Activated CD4-positive, alpha-beta T cell treated with anti-CD3 and anti-CD28 coated beads for 4 hours (primary cell): ENCODE results near the gene NPR1.
A peak's percentile ranks its signal among the peaks of the same experiment; 100 is the strongest.
"Not testable (repeated sequence)": the region's sequence is repeated elsewhere in the genome, so short reads cannot be mapped to it uniquely, and the experiment has no call there.

ENCODE experiments used
- DNase-seq, 2 donors: peaks; one replicate each; pipeline ENCODE4 v3.0.0-alpha.2; 2020

Gene NPR1

DNA sequence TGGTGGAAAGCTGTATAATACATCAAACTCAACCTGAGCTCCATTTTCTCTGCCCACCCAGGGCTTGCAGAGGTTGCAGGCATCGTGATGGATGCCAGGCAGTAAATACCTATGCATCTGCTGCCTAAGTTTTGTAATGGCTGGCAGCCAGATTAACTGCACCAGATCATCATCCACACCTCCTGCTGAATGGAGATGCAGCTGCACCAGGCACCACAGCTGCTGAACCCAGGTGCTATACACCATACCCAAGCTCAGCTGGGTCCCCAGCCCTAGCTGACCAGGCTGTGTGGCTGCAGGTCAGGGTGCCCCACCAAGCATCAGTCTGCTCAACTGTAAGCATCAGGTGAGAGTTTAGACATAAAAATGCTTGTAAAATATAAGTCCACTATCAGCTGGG is 26.7 kb upstream of the NPR1 start:
- no peak for DNase-seq

DNA sequence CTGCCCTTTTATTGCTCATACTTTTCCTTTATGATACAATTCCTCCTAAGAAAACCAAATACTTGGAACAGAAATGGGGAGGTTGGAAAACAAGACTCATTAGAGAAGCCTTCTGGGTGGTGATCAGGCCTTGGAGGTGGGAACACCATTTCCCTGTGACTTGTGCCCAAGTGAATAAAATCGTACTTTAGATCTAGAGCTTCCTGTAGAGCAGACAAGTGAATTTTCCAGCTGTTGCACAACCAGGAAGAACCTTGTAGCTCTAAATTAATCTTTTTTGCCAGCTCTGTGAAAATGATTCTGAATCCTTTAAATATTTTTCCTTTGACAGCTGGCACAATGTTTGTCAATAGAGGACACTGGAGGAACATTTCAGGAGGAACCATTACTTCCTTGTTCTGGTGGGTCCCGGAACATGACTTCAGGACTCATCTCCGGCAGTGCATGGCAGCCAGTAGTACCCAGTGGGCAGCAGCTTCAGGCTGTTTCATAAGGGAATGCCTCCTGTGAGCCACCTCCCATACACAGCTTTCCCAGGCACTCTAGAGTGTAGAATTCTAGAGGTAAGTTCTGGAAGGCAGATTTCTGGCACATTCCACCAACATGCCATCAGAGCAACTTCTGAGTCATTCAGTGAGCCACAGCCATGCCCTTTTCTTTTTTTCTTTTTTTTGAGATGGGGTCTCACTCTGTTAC is 25.5 kb upstream of the NPR1 start:
- no peak for DNase-seq

DNA sequence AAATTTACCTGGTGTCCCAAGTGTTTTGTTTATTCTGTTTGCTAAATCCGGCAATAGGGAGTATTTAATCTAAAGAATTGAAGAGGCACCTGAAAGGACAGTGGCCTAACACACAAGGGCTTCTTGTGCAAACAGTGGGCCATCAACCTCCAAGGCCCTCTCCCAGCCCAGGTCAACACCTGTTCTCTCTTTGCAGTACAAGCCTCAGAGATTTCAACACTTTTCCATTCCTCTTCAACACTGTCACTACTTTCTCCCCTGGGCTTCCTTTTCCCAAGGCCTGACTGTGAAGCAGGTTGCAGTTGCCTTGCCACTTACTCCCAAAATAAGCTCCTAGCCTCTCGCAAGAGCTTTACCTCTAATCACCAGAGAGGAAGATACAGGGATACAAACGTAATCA is 23.2 kb upstream of the NPR1 start:
- DNase-seq: no peak

DNA sequence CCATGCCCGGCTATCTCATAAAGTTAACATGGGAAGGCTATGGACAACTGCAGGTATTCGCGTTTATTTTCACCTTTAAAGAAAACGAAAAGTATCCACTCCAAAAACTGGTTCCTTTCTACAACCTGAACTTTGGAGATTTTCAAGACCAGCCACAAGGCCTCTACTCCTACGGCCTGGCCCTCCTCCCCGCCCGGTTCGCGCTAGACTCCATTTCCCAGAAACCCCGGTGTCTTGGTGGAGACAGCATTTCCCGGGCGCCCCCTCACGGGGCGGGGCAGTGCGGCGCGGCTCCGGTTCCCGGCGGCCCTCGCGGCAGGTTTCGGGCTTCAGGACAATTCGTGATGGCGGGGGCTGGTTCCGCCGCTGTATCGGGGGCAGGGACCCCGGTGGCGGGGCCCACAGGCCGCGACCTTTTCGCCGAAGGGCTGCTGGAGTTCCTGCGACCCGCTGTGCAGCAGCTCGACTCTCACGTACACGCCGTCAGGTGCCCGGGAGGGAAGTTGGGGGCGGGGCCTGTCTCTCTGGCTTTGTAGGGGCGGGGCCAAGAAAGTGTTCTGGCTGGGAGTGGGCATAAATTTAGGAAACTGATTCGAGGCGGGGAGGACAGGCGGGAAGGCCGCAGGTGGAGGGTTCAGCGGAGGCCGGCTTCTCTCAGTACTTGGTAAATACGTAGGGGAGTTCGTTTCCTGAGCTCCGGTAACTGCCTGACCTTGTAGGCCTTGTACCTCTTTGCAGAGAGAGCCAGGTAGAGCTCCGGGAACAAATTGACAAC is 19.9 kb upstream of the NPR1 start, which contains the start of gene SNAPIN:
TSS of gene SNAPIN (plus strand) at position 304 of the 775 bp plus-strand sequence. CDS start at position 345, 41 bp downstream.
- DNase-seq: peak; percentile 86 to 89

DNA sequence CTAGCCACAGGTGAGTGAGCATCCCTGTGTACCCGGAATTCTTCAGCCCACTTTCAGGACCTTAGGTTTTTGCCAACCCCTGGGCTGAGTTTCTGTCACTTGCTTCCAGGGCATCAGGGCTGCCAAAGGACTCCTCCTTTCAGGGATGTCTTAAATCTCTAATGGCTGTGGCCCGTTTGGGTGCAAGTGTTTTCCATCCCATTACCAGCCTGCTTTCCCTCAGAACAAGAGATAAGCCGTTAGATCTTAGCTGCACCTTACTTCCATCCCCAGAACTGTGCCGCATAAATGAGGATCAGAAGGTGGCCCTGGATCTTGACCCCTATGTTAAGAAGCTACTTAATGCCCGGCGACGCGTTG is 19.3 kb upstream of the NPR1 start:
- DNase-seq: no peak

DNA sequence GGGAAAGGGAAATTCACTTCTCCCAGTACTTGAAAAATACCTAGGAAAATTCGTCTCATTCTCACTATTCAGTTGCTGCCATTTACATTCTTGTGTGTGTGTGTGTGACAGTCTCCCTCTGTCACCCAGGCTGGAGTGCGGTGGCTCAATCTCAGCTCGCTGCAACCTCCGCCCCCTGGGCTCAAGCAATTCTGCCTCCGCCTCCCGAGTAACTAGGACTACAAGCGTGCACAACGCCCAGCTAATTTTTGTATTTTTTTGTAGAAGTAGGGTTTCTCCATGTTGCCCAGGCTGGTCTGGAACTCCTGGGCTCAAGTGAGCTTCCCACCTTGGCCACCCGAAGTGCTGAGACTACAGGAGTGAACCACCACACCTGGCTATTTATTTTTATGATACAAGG is 18.8 kb upstream of the NPR1 start:
- DNase-seq: no peak

DNA sequence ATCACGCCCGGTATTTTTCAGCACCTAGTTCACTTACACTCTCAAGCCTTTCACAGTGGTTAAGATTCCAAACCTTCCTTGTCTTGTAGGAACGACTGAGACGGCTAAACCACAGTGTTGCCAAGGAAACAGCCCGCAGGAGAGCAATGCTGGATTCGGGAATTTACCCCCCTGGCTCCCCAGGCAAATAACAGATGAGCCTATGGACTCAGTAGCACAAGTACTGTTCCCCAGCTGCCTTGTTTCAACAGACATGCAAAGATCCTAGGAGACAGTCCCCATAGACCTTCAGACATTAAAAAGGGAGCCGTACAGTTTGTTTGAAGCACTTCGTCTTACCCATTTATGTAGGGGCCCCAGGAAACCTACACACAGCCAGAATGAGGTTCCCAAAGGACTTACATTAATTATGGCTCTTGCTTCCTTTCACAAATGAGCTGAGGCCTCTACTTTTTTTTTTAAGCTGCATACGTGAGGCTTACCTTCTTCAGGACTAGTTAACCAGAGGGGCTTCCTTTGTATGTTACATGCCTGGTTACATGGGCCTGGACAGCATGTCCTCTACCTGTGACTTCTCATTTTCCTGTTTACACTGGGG is 17.3 kb upstream of the NPR1 start:
- no peak for DNase-seq

DNA sequence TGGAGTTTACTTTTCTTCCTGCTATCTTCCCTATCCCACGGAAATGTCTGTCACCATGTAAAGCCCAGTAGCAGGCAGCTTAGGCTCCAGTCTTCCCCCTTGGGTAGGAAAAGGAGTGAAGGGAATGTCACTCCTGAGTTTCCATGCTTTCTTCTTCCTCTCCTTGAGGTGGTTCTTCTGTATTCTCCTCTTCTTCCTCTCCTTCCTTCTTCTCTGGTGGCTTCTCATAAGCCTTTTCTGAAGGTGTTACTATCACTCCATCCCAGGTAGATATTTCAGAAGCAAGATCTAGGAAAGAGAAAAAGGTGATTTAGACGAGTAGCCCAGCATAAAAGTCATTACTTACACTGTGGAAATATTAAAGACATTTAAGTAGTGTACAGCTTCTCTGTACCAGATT is 16.2 kb upstream of the NPR1 start:
- no peak for DNase-seq

DNA sequence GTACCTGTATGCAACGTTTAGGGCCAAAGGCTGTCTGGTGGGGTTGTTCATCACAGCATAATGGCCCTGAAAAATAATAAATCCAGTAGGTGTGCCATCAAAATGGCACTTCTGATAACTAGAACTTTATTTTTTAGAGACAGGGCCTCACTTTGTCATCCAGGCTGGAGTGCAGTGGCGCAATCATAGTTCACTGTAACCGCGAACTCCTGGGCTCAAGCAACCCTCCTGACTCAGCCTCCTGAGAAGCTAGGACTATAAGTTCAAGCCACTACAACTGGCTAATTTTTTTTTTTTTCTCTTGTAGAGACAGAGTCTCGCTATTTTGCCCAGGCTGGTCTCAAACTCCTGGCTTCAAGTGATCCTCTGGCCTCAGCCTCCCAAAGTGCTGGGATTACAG is 15.3 kb upstream of the NPR1 start:
- no peak for DNase-seq

DNA sequence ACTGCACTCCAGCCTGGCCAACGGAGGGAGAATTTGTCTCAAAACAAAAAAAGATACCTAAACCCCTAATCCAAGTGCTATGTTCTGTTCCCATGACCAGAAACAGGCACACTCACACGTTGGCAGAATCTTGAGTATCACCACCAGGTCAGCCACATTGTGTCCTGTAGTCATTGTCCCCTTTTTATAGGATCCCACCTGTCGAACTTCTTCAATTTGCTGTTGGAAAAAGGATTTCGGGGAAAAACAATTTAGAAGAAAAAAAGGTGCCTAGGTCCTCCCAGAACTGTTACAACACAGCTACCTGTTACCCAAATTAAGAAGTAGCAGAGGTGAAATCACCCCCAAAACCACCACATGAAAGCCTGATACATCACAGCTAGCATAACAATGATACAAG is 11.0 kb upstream of the NPR1 start:
- DNase-seq: no peak

DNA sequence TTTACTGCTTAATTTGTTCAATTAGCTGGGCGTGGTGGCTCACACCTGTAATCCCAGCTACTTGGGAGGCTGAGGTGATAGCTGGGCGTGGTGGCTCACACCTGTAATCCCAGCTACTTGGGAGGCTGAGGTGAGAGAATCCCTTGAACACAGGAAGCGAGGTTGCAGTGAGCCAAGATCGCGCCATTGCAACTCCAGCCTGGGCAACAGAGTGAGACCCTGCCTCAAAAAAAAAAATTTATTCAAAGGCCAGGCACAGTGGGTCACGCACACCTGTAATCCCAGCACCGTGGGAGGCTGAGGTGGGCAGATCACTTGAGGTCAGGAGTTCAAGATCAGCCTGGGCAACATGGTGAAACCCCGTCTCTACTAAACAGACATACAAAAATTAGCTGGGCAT is 9.8 kb upstream of the NPR1 start:
- DNase-seq: not testable (repeated sequence)

DNA sequence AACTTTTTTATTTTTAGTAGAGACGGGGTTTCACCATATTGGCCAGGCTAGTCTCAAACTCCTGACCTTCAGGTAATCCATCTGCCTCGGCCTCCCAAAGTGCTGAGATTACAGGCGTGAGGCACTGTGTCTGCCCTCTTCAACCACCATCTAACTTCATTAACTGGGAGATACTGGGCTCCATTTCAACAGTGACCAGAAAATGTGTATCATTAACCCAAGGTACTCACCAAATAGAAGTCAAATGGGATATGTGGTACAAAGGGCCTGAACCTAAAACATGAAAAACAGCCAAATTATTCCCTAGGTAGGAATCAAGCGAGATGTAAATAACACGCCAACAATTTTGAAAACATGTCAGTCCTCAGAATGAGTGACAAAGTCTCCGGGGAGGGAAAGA is 8.9 kb upstream of the NPR1 start:
- DNase-seq: no peak

DNA sequence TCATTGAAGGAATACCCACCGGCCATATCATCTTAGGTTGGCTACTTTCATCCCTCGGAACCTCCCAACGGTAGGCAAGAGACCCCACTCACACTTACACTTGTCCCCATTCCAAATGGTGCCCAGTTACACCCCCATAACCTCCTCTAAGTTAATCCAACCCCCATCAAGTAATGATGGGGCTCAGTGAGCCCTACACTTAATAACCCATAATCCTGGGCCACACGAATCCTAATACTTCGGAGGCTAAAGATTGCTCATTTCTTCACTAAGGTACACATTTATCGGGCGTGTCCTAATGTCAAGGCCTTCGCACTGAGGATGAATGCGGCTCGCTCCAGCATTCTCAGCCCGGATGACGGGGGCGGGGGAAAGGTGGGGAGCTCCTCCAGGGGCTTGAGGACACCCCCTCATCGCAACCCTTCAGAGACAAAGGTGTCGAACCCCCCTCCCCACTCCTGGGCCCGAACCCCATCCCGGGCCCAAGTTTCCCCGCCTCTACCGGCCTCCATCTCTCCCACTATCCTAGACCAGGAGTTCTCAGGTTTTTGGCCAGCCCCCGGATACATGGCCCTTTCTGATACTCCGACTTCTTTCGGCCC is 8.1 kb upstream of the NPR1 start:
- peak; percentile 35 to 42 for DNase-seq

DNA sequence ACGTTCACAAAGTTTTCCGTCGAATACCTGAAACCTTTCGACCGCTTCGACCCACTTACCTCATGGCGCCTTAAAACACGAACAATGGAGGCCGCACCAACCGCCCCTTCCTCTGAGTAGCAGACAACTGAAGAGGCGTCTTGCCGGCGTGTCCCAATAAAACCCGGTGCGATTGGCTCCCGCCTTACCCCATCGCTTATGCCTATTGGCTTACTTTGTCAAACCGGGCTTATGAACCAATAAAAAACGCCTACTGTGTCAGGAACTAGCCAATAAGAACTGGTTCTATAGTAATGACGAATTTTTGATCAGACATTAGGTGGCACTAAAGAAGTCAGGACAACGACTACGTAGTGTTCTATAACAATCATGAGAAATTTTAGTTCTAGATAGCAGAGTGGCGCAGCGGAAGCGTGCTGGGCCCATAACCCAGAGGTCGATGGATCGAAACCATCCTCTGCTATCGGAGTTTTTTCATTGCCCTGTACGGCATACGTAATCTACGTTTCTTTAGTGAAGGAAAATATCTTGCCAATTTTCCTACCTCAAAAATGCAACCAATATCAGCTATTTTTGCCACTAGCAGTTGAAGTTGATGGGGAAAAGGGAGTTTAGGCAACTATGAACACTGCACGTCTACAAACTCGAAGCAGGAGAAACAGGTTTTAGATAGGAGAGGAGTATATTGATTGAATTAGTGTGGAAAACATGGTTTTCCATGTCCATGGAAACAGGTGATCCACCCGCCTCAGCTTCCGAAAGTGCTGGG is 7.4 kb upstream of the NPR1 start, which contains the start of gene ILF2:
TSS of gene ILF2 (minus strand) at position 135 of the 769 bp plus-strand sequence. CDS start at position 64, 71 bp downstream.
- DNase-seq: peak; percentile 95

DNA sequence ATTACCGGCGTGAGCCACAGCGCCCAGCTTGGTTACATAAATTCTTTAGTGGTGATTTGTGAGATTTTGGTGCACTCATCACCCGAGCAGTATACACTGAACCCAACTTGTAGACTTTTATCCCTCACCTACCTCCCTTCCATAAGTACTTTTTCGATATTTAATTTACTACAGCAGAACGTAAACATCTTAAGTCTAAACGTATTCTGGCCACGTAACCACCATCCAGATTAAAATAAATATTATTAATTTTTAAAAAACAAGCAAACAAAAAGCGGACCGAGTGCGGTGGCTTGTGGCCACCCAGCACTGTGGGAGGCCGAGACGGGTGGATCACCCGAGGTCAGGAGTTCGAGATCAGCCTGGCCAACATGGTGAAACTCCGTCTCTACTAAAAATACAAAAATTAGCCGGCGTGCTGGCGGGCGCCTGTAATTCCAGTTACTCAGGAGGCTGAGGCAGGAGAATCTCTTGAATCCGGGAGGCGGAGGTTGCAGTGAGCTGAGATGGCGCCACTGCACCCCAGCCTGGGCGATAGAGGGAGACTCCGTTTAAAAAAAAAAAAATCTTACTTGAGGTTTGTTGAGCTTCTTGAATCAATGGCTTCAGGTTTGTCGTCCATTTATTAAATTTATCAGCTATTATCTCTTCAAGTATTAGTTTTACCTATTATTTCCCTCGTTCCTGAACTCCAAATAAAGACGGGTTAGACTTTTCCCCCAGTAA is 6.7 kb upstream of the NPR1 start:
- DNase-seq: peak; percentile 32 to 38

DNA sequence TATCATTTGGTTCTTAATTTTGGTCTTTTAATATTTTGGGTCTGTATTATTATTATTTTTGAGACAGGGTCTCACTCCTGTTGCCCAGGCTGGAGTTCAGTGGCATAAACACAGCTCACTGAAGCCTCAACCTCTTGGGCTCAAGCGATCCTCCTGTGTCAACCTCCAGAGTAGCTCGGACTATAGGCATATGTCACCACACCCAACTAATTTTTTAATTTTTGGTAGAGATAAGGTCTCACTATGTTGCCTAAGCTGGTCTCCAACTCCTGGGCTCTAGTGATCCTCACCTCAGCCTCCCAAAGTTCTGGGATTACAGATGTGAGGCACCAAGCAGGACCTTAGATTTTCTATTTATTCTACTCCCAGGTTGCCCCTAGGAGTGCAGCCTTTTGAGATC is 5.0 kb upstream of the NPR1 start:
- no peak for DNase-seq

DNA sequence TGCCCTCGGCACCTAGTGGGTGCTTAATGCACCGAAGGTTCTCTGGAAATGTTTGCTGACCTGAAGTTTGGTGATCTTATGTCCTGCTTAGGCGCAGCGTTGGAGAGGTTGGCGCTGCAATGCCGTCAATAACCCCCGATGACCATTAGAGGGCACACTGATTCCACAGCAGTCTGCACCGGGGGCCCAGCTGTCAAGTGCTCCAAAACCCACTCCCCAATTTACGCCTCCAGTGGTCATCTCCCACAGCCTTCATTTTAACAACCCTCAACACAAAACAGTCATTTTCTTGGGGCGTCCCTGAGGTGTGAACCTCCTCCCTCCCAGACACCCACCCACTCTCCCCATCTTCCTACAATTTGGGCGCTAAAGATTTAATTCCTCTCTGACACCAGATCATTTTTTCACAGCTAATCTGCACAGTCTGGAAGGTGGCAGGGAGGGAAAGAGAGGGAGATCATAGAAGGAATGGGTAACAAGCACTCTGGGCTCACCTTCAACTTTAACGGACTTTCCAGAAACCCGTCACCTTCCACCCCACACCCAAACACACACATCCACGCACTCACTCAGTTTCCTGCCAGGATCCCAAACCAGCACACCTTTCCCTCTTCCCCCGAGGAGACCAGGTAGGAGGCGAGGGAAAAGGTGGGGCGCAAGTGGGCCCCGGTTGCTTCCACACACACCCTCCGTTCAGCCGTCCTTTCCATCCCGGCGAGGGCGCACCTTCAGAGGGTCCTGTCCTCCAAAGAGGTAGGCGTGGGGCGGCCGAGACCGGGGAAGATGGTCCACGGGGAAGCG is 570 bp upstream of the NPR1 start:
- DNase-seq: peak; percentile 39 to 50

DNA sequence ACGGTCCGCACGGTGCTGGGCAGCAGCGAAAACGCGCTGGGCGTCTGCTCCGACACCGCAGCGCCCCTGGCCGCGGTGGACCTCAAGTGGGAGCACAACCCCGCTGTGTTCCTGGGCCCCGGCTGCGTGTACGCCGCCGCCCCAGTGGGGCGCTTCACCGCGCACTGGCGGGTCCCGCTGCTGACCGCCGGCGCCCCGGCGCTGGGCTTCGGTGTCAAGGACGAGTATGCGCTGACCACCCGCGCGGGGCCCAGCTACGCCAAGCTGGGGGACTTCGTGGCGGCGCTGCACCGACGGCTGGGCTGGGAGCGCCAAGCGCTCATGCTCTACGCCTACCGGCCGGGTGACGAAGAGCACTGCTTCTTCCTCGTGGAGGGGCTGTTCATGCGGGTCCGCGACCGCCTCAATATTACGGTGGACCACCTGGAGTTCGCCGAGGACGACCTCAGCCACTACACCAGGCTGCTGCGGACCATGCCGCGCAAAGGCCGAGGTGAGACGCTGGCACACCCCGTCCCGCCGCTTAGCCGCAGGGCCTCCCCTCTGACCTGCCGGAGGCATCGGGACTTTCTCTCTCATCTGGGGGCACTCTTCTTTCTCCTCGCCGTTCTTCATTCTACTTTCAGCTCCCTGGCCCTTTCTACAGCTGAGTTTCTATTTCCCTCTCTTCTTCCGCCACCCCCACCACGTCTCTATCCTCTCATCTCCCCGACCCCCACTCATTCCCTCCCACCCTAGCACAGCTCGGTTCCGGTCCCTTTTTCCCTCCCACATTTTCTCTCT is 1.0 kb downstream of the NPR1 start:
- peak in 1 of 2 donors; percentile 18 for DNase-seq

DNA sequence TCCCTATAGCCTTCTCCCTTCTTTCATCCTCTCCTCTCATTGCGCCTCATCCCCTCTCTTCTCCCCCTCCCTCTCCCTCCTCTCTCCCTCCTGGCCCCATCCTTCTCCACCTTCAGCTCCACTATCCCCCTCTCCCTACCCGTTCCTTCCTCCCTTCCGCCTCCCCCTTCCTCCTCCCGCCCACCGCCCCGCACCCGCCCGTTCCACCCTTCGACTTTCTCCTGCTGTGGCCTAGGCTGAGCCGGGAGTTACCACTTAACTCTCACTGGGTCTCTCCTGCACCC is 1.6 kb downstream of the NPR1 start:
- no peak for DNase-seq

DNA sequence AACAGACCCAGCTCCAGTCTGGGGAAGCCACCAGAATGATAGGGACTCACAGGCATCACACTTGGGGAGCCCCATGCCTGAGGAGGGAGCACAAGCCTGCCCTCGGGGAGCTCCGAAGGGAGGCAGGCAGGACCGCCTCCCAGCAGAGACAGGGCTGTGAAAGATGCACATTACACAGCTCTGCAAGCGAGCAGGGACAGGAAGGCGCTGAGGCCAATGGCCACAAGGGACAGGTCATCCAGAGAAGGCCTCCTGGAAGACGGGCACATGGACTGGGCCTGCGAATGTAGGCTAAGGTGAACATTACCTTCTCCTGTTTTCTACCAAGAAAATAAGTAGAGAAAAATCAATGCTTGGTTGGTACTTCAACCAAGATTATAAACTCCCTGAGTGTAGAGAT is 4.2 kb downstream of the NPR1 start:
- no peak for DNase-seq

DNA sequence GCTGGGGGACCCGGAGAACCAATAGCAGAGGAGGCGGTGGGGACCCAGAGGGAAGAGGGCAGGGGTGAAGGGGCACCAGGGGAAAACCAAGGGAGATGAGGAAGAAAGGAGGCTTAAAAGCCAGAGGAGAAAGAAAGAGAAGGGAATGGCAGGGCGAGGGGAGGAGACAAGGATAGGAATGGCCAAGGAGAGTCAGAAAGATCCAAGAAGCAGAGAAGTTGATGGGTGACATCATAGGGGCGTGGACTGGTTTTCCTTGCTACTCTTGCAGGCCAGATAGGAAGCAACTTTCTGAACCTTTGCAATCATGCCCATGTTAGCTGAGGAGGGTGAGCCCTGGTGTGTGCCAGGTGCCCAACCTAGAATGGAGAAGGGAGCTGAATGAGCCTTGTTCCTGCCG is 5.4 kb downstream of the NPR1 start:
- DNase-seq: no peak
